AG08396 (cell line): ENCODE measurements around the gene NRCAM.
A peak's percentile ranks its signal among the peaks of the same experiment; 100 is the strongest.
"Not testable (repeated sequence)": the region's sequence is repeated elsewhere in the genome, so short reads cannot be mapped to it uniquely, and the experiment has no call there.

Source experiments
- DNase-seq: peaks from one replicate; pipeline ENCODE4 v3.0.0; 2012; ENCODE audit warnings: low spot score, mixed read lengths

Gene NRCAM

GRCh38 chr7:108278776-108279175, 177.5 kb downstream of the NRCAM start:
- no peak for DNase-seq

GRCh38 chr7:108278281-108278680, 178.0 kb downstream of the NRCAM start:
- no peak for DNase-seq

- not testable (repeated sequence) for DNase-seq
Observed at GRCh38 chr7:108274447-108274846, 181.8 kb downstream of the NRCAM start.

GRCh38 chr7:108272891-108273290, 183.3 kb downstream of the NRCAM start:
- not testable (repeated sequence) for DNase-seq

- DNase-seq = no peak
Observed at GRCh38 chr7:108270385-108271015, 185.7 kb downstream of the NRCAM start.

GRCh38 chr7:108268200-108268820, 187.9 kb downstream of the NRCAM start:
- DNase-seq = peak; percentile 37

GRCh38 chr7:108267615-108268014, 188.6 kb downstream of the NRCAM start:
- DNase-seq = no peak

- no peak for DNase-seq
Observed at GRCh38 chr7:108266491-108266890, 189.7 kb downstream of the NRCAM start.

GRCh38 chr7:108266035-108266434, 190.2 kb downstream of the NRCAM start:
- no peak for DNase-seq

- no peak for DNase-seq
Observed at GRCh38 chr7:108265007-108265406, 191.2 kb downstream of the NRCAM start.

- no peak for DNase-seq
Observed at GRCh38 chr7:108263425-108263824, 192.8 kb downstream of the NRCAM start.

- DNase-seq = no peak
Observed at GRCh38 chr7:108261560-108262255, 194.5 kb downstream of the NRCAM start.

- not testable (repeated sequence) for DNase-seq
Observed at GRCh38 chr7:108259447-108259846, 196.8 kb downstream of the NRCAM start.

GRCh38 chr7:108257954-108258353, 198.3 kb downstream of the NRCAM start:
- no peak for DNase-seq

GRCh38 chr7:108254259-108254658, 202.0 kb downstream of the NRCAM start:
- no peak for DNase-seq

GRCh38 chr7:108253275-108254044, 202.8 kb downstream of the NRCAM start:
- no peak for DNase-seq

GRCh38 chr7:108252177-108252576, 204.1 kb downstream of the NRCAM start:
- DNase-seq = no peak

- no peak for DNase-seq
Observed at GRCh38 chr7:108251700-108252099, 204.5 kb downstream of the NRCAM start.

GRCh38 chr7:108249453-108249852, 206.8 kb downstream of the NRCAM start:
- no peak for DNase-seq

GRCh38 chr7:108248821-108249220, 207.4 kb downstream of the NRCAM start:
- no peak for DNase-seq

- no peak for DNase-seq
Observed at GRCh38 chr7:108248418-108248817, 207.8 kb downstream of the NRCAM start.

GRCh38 chr7:108247614-108248013, 208.6 kb downstream of the NRCAM start:
- DNase-seq = no peak
